CD4-positive, alpha-beta memory T cell (primary cell): ENCODE results near the gene SCAP. TPM values are rescaled to one million over a fixed set of nuclear protein-coding genes. Genes with fewer than 3 reads are reported as not detected.

ENCODE experiments used
- CTCF ChIA-PET: fragments of 350-600 bp; sonication (Branson Sonifier 250); formaldehyde crosslinking; loops from one replicate; lab custom pipeline; 2021; ENCODE audit warnings: inconsistent platforms; ENCODE audit not compliant: partially characterized antibody; lab: Charles Lee
- POLR2A ChIA-PET: fragments of 350-600 bp; sonication (Branson Sonifier 250); formaldehyde crosslinking; loops from one replicate; lab custom pipeline; 2021; ENCODE audit not compliant: partially characterized antibody; lab: Charles Lee
- DNase-seq, 5 donors: peaks; one replicate each; pipeline versions ENCODE4 v3.0.0 to v3.0.0-alpha.2; 2020 to 2022; ENCODE audit warnings: mixed read lengths in 1 of 5
- H3K27ac ChIP-seq: one replicate; pipeline ENCODE4 v1.7.0; 2013; ENCODE audit warnings: low read depth, low read length
- H3K27me3 ChIP-seq: 2 replicates; pipeline ENCODE4 v1.7.0; 2013; ENCODE audit warnings: mild to moderate bottlenecking, low read length, moderate library complexity; ENCODE audit not compliant: insufficient read depth
- H3K36me3 ChIP-seq: 2 replicates; pipeline ENCODE4 v1.7.0; 2013; ENCODE audit warnings: mild to moderate bottlenecking, low read length, moderate library complexity; ENCODE audit not compliant: insufficient read depth
- H3K4me1 ChIP-seq: 2 replicates; pipeline ENCODE4 v1.7.0; 2013; ENCODE audit warnings: mild to moderate bottlenecking, low read length, moderate library complexity; ENCODE audit not compliant: insufficient read depth
- H3K4me3 ChIP-seq, 2 donors: one replicate each; pipeline ENCODE4 v1.7.0; 2013; ENCODE audit warnings: low read length in 2 of 2, mild to moderate bottlenecking in 1 of 2
- H3K9me3 ChIP-seq, 2 donors: one replicate each; pipeline ENCODE4 v1.7.0; 2013; ENCODE audit warnings: low read length in 2 of 2, control low read depth in 1 of 2; ENCODE audit not compliant: control insufficient read depth in 1 of 2
- H3K27ac Mint-ChIP-seq, 7 donors: one replicate each; pipeline ENCODE4 v1.8.0; 2020 to 2021; ENCODE audit warnings: mixed read lengths in 7 of 7, mild to moderate bottlenecking in 6 of 7, inconsistent platforms in 3 of 7, moderate library complexity in 3 of 7
- H3K27me3 Mint-ChIP-seq, 2 donors: one replicate each; pipeline ENCODE4 v1.8.0; 2020 to 2021; ENCODE audit warnings: mixed read lengths in 2 of 2
- H3K36me3 Mint-ChIP-seq, 2 donors: one replicate each; pipeline ENCODE4 v1.8.0; 2020 to 2021; ENCODE audit warnings: mixed read lengths in 2 of 2, inconsistent platforms in 1 of 2, mild to moderate bottlenecking in 1 of 2
- H3K4me1 Mint-ChIP-seq, 4 donors: one replicate each; pipeline ENCODE4 v1.8.0; 2020 to 2021; ENCODE audit warnings: mixed read lengths in 4 of 4, mild to moderate bottlenecking in 1 of 4
- H3K4me3 Mint-ChIP-seq, 8 donors: one replicate each; pipeline ENCODE4 v1.8.0; 2020 to 2021; ENCODE audit warnings: mixed read lengths in 8 of 8, mild to moderate bottlenecking in 7 of 8, moderate library complexity in 6 of 8, inconsistent platforms in 3 of 8
- H3K9me3 Mint-ChIP-seq, 8 donors: one replicate each; pipeline ENCODE4 v1.8.0; 2020 to 2021; ENCODE audit warnings: mixed read lengths in 8 of 8, mild to moderate bottlenecking in 5 of 8, inconsistent platforms in 3 of 8, moderate library complexity in 1 of 8
- intact Hi-C: fragments of 100-400 bp; cut with micrococcal nuclease; formaldehyde crosslinking; loops from one replicate; pipeline ENCODE4 v1.15.1; 2023
- polyA plus RNA-seq, 2 donors: library from polyadenylated mRNA; unstranded; fragments of 300-500 nt; fragmentation: Illumina TruSeq; gene quantifications; one replicate each; pipeline ENCODE4 v1.2.3, GENCODE V29; 2021
- total RNA-seq, 2 experiments: library from RNA; stranded (reverse); gene quantifications; one replicate each; pipeline ENCODE4 v1.2.3, GENCODE V29; 2021

The SCAP gene
- total RNA-seq: 10 to 100 TPM; 85.7 to 88.1 TPM
- 10 to 100 TPM; 37.7 to 56.4 TPM for polyA plus RNA-seq

DNA sequence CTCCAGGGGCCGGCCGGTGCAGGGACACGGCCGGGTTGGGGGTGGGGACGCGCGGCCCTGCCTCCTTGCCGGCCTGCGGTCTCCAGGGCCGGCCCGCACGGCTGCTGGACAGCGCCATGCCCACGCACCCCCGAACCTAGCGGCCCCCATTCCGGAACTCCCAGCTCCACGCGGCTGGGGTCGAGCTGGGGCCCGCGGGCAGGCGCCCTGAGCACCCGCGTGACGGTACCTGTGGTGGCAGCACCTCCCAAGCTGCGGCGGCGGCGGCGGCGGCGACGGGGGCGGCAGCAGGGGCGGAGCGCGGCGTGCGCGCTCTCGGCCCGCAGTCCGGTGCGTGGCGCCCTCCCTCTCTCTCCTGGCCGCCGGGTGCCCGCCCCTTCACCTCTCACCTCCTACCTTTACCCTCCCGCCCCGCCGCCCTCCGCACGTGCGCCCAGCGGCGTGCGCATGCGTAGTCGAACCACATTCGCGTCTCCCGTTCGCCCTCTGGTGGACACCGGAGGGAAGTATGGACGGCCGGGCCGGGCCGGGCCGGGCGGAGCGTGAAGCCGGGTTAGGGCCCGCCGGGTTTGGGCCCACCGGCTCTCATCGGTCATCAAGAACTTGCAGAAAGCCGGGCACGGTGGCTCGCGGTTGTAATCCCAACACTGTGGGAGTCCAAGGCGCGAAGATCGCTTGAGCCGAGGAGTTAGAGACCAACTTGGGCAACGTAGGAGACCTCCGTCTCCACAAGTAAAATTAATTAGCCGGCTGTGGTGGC is at the start of gene SCAP:
Gene SCAP (minus strand): TSS at position 372 of the 760 bp plus-strand sequence. CDS start 32,948 bp downstream, outside the sequence.
- ChIA-PET POLR2A (interaction anchor here (0.7 to 2.4 kb wide), 14 partner anchors 10 to 374 kb away, joined by 3 to 27 read pairs (median 4); partner anchors contain the start of genes ELP6, PTPN23, SETD2 and SMARCC1), CTCF (interaction anchor here (0.6 to 4.9 kb wide), 20 partner anchors 8 to 1271 kb away, joined by 3 to 69 read pairs (median 4); partner anchors contain the start of genes ELP6 and PTPN23)
- Histone ChIP-seq H3K27ac (peak within 1 kb of the TSS; percentile 72), H3K9me3 (no peaks in the 10 kb centered on the region), H3K27me3 (no peaks in the 10 kb centered on the region), H3K4me1 (peaks cover 26% of the 10 kb centered on the region), H3K4me3 (peak within 1 kb of the TSS; percentile 43 to 61), H3K36me3 (no peaks in the 10 kb centered on the region)
- peak within 1 kb of the TSS; percentile 84 to 97 (median 92) for H3K4me3 Mint-ChIP-seq
- peaks cover 0 to 8% of the 10 kb centered on the region in 2 donors for H3K36me3 Mint-ChIP-seq
- H3K4me1 Mint-ChIP-seq: peaks cover 25 to 48% (median 36%) of the 10 kb centered on the region in 4 donors
- H3K27me3 Mint-ChIP-seq: no peaks in the 10 kb centered on the region
- peak; percentile 94 to 95 (median 95) for DNase-seq
- no peaks in the 10 kb centered on the region for H3K9me3 Mint-ChIP-seq
- intact Hi-C loops: loop anchor here (1.0 to 2.0 kb wide), 5 partner anchors 38 to 771 kb away; partner anchors contain the start of genes ELP6 and SETD2
- H3K27ac Mint-ChIP-seq: peak within 1 kb of the TSS; percentile 84 to 94 (median 93)

DNA sequence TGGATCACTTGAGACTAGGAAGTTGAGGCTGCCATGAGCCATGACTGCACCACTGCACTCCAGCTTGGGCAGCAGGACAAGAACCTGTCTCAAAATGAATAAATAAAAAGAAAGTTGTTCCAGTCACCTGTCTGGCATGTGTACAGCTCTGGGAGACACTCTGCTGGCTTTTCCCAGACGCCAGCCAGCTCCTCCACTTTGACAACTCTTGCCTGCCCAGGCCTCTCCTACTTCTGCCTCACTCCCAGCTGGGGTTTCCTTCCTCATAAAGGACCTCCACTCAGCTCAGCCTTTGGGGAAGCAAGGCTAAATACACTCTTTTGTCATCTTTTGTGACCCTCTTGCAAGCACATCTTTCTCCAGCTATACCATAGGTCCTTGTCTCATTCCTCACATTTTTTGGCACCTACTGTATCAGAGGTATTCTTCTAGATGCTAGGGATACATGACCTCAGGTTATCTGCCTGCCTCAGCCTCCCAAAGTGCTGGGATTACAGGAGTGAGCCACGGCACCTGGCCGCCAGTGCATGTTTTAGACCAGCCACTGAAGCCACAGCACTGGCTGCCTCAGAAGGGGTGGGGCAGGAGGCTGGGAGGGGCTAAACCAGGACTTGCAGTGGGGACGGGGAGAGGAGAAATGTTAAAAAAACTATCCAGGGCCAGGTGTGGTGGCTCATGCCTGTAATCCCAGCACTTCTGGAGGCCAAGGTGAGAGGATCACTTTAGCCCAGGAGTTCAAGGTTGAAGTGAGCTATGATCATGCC is 47.8 kb upstream of the SCAP start:
- no peak for DNase-seq
- Mint-ChIP-seq H3K27me3 (no peaks in the 10 kb centered on the region), H3K4me1 (peaks cover 0 to 1% (median 0%) of the 10 kb centered on the region in 4 donors), H3K4me3 (no peak overlapping the region), H3K36me3 (peaks cover 0 to 4% of the 10 kb centered on the region in 2 donors), H3K27ac (no peak overlapping the region), H3K9me3 (peaks cover 0 to 9% (median 5%) of the 10 kb centered on the region in 8 donors)
- Histone ChIP-seq H3K9me3 (no peaks in the 10 kb centered on the region), H3K36me3 (no peaks in the 10 kb centered on the region), H3K27me3 (no peaks in the 10 kb centered on the region), H3K4me3 (no peak overlapping the region), H3K27ac (no peak overlapping the region), H3K4me1 (no peaks in the 10 kb centered on the region)
- intact Hi-C loops: no loop called here
- POLR2A ChIA-PET: interaction anchor here (0.5 kb wide), 1 partner anchor 1051 kb away, joined by 3 read pairs; no protein-coding TSS in a partner anchor
- CTCF ChIA-PET: interaction anchor here (1.2 to 6.1 kb wide), 9 partner anchors 10 to 466 kb away, joined by 3 to 140 read pairs (median 8); partner anchors contain the start of genes DHX30 and ELP6

- Mint-ChIP-seq H3K4me3 (no peak overlapping the region), H3K27ac (peak overlapping the region in 2 of 7 donors; percentile 66), H3K36me3 (no peaks in the 10 kb centered on the region), H3K27me3 (no peaks in the 10 kb centered on the region), H3K9me3 (peaks cover 0 to 5% (median 0%) of the 10 kb centered on the region in 8 donors), H3K4me1 (peaks cover 0 to 1% (median 0%) of the 10 kb centered on the region in 4 donors)
- peak; percentile 49 to 76 (median 65) for DNase-seq
- intact Hi-C loops: loop anchor here (1.0 kb wide), 2 partner anchors 267 to 468 kb away; no protein-coding TSS in a partner anchor
- POLR2A ChIA-PET: interaction anchor here (1.0 to 1.1 kb wide), 2 partner anchors 259 to 267 kb away, joined by 4 to 15 read pairs; partner anchors contain the start of gene SMARCC1
- CTCF ChIA-PET: interaction anchor here (0.6 to 6.1 kb wide), 21 partner anchors 9 to 470 kb away, joined by 3 to 140 read pairs (median 4); partner anchors contain the start of genes DHX30, ELP6 and SCAP
- no peak overlapping the region for H3K27ac ChIP-seq
- H3K36me3 ChIP-seq: no peaks in the 10 kb centered on the region
- no peaks in the 10 kb centered on the region for H3K27me3 ChIP-seq
- no peak overlapping the region for H3K4me3 ChIP-seq
- no peaks in the 10 kb centered on the region for H3K9me3 ChIP-seq
- H3K4me1 ChIP-seq: no peaks in the 10 kb centered on the region
Measured at GRCh38 chr3:47522082-47522987, 46.6 kb upstream of the SCAP start.

GRCh38 chr3:47520756-47521155 is 45.0 kb upstream of the SCAP start:
- Histone ChIP-seq H3K27ac (no peak overlapping the region), H3K36me3 (no peaks in the 10 kb centered on the region), H3K9me3 (no peaks in the 10 kb centered on the region), H3K27me3 (no peaks in the 10 kb centered on the region), H3K4me1 (no peaks in the 10 kb centered on the region), H3K4me3 (no peak overlapping the region)
- Mint-ChIP-seq H3K27me3 (no peaks in the 10 kb centered on the region), H3K9me3 (peaks cover 0 to 1% (median 0%) of the 10 kb centered on the region in 8 donors), H3K36me3 (no peaks in the 10 kb centered on the region), H3K27ac (no peak overlapping the region), H3K4me3 (peak overlapping the region in 1 of 8 donors; percentile 60), H3K4me1 (peaks cover 0 to 1% (median 0%) of the 10 kb centered on the region in 4 donors)
- CTCF ChIA-PET: interaction anchor here (0.5 to 6.1 kb wide), 14 partner anchors 9 to 631 kb away, joined by 3 to 140 read pairs (median 3); partner anchors contain the start of genes DHX30 and SMARCC1
- intact Hi-C loops: no loop called here
- no peak for DNase-seq
- POLR2A ChIA-PET: interaction anchor here (0.9 kb wide), 1 partner anchor 268 kb away, joined by 3 read pairs; no protein-coding TSS in a partner anchor

DNA sequence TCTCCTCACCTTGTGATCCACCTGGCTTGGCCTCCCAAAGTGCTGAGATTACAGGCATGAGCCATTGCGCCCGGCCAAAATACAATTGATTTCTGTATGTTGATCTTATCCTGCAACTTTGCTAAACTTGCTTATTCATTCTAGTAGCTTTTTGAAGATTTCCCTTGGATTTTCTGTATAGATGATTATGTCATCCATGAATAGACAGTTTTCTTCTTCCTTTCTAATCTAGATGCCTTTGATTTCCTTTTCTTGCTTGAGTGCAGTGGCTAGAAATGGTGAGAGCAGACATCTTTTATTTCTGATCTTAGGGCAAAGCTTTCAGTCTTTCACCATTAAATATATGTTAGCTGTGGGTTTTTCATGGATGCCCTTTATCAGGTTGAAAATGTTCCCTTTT is 42.2 kb upstream of the SCAP start:
- H3K36me3 ChIP-seq: no peaks in the 10 kb centered on the region
- Mint-ChIP-seq H3K4me1 (peaks cover 3 to 10% (median 6%) of the 10 kb centered on the region in 4 donors), H3K36me3 (peaks cover 0 to 6% of the 10 kb centered on the region in 2 donors), H3K27me3 (no peaks in the 10 kb centered on the region), H3K4me3 (no peak overlapping the region), H3K9me3 (no peaks in the 10 kb centered on the region), H3K27ac (peak overlapping the region in 1 of 7 donors; percentile 62)
- no peaks in the 10 kb centered on the region for H3K9me3 ChIP-seq
- H3K27me3 ChIP-seq: no peaks in the 10 kb centered on the region
- ChIA-PET CTCF (interaction anchor here (0.8 to 1.6 kb wide), 4 partner anchors 9 to 472 kb away, joined by 3 to 8 read pairs (median 6); no protein-coding TSS in a partner anchor), POLR2A (no interaction called here)
- no peak for DNase-seq
- H3K4me1 ChIP-seq: no peaks in the 10 kb centered on the region
- no peak overlapping the region for H3K27ac ChIP-seq
- H3K4me3 ChIP-seq: no peak overlapping the region
- intact Hi-C loops: no loop called here

- Histone ChIP-seq H3K27me3 (no peaks in the 10 kb centered on the region), H3K9me3 (no peaks in the 10 kb centered on the region), H3K4me3 (no peak overlapping the region), H3K4me1 (peaks cover 13% of the 10 kb centered on the region), H3K36me3 (no peaks in the 10 kb centered on the region), H3K27ac (no peak overlapping the region)
- intact Hi-C loops: no loop called here
- CTCF ChIA-PET: interaction anchor here (0.9 to 1.2 kb wide), 2 partner anchors 95 to 273 kb away, joined by 3 to 4 read pairs; no protein-coding TSS in a partner anchor
- POLR2A ChIA-PET: interaction anchor here (0.6 kb wide), 1 partner anchor 754 kb away, joined by 3 read pairs; no protein-coding TSS in a partner anchor
- DNase-seq: no peak
- H3K27ac Mint-ChIP-seq: no peak overlapping the region
- no peaks in the 10 kb centered on the region for H3K9me3 Mint-ChIP-seq
- peaks cover 0 to 13% of the 10 kb centered on the region in 2 donors for H3K36me3 Mint-ChIP-seq
- no peak overlapping the region for H3K4me3 Mint-ChIP-seq
- no peaks in the 10 kb centered on the region for H3K27me3 Mint-ChIP-seq
- H3K4me1 Mint-ChIP-seq: peaks cover 10 to 28% (median 17%) of the 10 kb centered on the region in 4 donors
Measured at GRCh38 chr3:47515864-47516319, 40.2 kb upstream of the SCAP start.
